GM18951 (cell line): ENCODE measurements around the gene ENTREP1.

ENCODE experiments used
- POLR2A ChIP-seq: IDR thresholded peaks from 4 replicates; pipeline ENCODE4 v1.6.1; 2011; ENCODE audit warnings: mild to moderate bottlenecking; ENCODE audit not compliant: insufficient read length, insufficient read depth; ENCODE audit errors: extremely low read depth
- in situ Hi-C: fragments of 300-500 bp; cut with MboI; formaldehyde crosslinking; loops from one replicate; pipeline ENCODE4 v1.12.0; 2022; ENCODE audit warnings: low sequenced_read_pairs, mixed read lengths, inconsistent platforms; ENCODE audit not compliant: unreplicated experiment

ENTREP1 gene

GRCh38 chr9:69332067-69332685, 7.2 kb downstream of the ENTREP1 start:
- in situ Hi-C loops: no loop called here
- no peak for TF ChIP-seq POLR2A

- in situ Hi-C loops: no loop called here
- no peak for TF ChIP-seq POLR2A
Measured at GRCh38 chr9:69333716-69334115, 8.7 kb downstream of the ENTREP1 start.

- in situ Hi-C loops: no loop called here
- no peak for TF ChIP-seq POLR2A
Measured at GRCh38 chr9:69334317-69334716, 9.3 kb downstream of the ENTREP1 start.

- TF ChIP-seq POLR2A: no peak
- in situ Hi-C loops: no loop called here
Measured at GRCh38 chr9:69339620-69340019, 14.6 kb downstream of the ENTREP1 start.

GRCh38 chr9:69340631-69341030, 15.6 kb downstream of the ENTREP1 start:
- TF ChIP-seq POLR2A: no peak
- in situ Hi-C loops: no loop called here

- in situ Hi-C loops: no loop called here
- no peak for TF ChIP-seq POLR2A
Measured at GRCh38 chr9:69342769-69343168, 17.8 kb downstream of the ENTREP1 start.

- in situ Hi-C loops: no loop called here
- TF ChIP-seq POLR2A: no peak
Measured at GRCh38 chr9:69344459-69344858, 19.4 kb downstream of the ENTREP1 start.

GRCh38 chr9:69346596-69347390, 21.8 kb downstream of the ENTREP1 start:
- in situ Hi-C loops: no loop called here

GRCh38 chr9:69347607-69348006, 22.6 kb downstream of the ENTREP1 start:
- in situ Hi-C loops: no loop called here
- TF ChIP-seq POLR2A: no peak

More at GRCh38 chr9:69346596-69347390, 21.8 kb downstream of the ENTREP1 start:
- TF ChIP-seq POLR2A: no peak

GRCh38 chr9:69351227-69351626, 26.2 kb downstream of the ENTREP1 start:
- TF ChIP-seq POLR2A: no peak
- in situ Hi-C loops: no loop called here

- no peak for TF ChIP-seq POLR2A
- in situ Hi-C loops: no loop called here
Measured at GRCh38 chr9:69355232-69355631, 30.2 kb downstream of the ENTREP1 start.

- no peak for TF ChIP-seq POLR2A
- in situ Hi-C loops: no loop called here
Measured at GRCh38 chr9:69357030-69357775, 32.2 kb downstream of the ENTREP1 start.

- no peak for TF ChIP-seq POLR2A
- in situ Hi-C loops: no loop called here
Measured at GRCh38 chr9:69357821-69358220, 32.8 kb downstream of the ENTREP1 start.
